B cell (primary cell): ENCODE results near the gene UQCRH.

Experiments used
- CTCF ChIP-seq: fragments of 200-600 bp; IDR thresholded peaks from one replicate; pipeline ENCODE4 v1.8.0; 2022; ENCODE audit warnings: antibody characterized with exemption, mild to moderate bottlenecking
- EZH2 ChIP-seq: IDR thresholded peaks from 2 replicates; pipeline ENCODE4 v1.6.1; 2012; ENCODE audit warnings: borderline replicate concordance, low read depth, mild to moderate bottlenecking, moderate library complexity, low read length; ENCODE audit not compliant: insufficient read depth, poor library complexity, severe bottlenecking

DNA sequence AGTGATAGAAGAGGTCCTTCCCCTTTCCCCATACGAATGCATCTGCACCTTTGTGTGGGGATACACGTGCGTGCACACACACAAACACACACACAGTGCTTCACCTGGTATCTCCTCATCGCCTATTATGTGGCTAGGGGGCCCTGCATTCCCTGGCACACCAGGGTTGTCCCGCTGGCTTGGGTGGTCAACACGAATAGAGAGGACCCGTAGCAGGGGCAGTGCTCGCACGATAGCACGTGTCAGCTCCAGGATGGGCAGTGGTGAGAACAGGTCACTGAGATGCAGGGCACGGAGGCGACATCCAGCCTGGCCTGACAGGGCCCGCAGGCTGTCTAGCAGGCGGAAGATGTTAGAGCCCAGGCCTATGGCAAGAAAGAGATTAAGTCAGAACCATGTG is 22.5 kb upstream of the UQCRH start:
- TF ChIP-seq CTCF (no peak), EZH2 (no peak)
